HCT116 (cell line): ENCODE data around the gene FRMPD4. TPM values are rescaled to one million over a fixed set of nuclear protein-coding genes. Genes with fewer than 3 reads are reported as not detected.

Experiments used
- ATAC-seq: fragments of 200-7000 bp; cut with Tn5 transposase; 2 replicates; pipeline ENCODE4 v1.9.1; 2020; ENCODE audit warnings: mild to moderate bottlenecking, moderate library complexity
- BruUV-seq: library from RNA; stranded (reverse); fragments of 400-500 nt; replicated peaks from 2 replicates; lab custom pipeline; 2021; lab: Mats Ljungman, UMichigan
- CTCF ChIA-PET: fragments of 300-600 bp; sonication (Branson Sonifier 250); formaldehyde crosslinking; loops from one replicate; lab custom pipeline; 2021; ENCODE audit warnings: antibody characterized with exemption; lab: Charles Lee
- POLR2A ChIA-PET: fragments of 300-600, 350-600 bp; sonication (Branson Sonifier 250); formaldehyde crosslinking; loops from one replicate; lab custom pipeline; 2021; ENCODE audit warnings: antibody characterized with exemption; lab: Charles Lee
- RAD21 ChIA-PET, 2 experiments: fragments of 300-600 bp; sonication (Branson Sonifier 250); formaldehyde crosslinking; loops; one replicate each; lab custom pipeline; 2023; ENCODE audit warnings: low total read pairs in 2 of 2; ENCODE audit not compliant: uncharacterized antibody in 2 of 2, unreplicated experiment in 2 of 2, low non-redundant PET in 1 of 2; lab: Charles Lee
- DNase-seq: peaks from one replicate; pipeline ENCODE4 v3.0.0-alpha.2; 2010; ENCODE audit warnings: low read depth, low spot score
- H2AFZ ChIP-seq: fragments of 200-600 bp; shearing (Covaris generic), sonication (generic); 2 replicates; pipeline ENCODE4 v1.6.1; 2017; ENCODE audit warnings: low read depth, mixed run types, mixed read lengths, antibody characterized with exemption, low read length; ENCODE audit not compliant: poor library complexity, severe bottlenecking
- H3K27ac ChIP-seq: 2 replicates; pipeline ENCODE4 v1.5.1; 2012; ENCODE audit warnings: low read depth, low read length
- H3K27me3 ChIP-seq: fragments of 200-600 bp; sonication (generic); 2 replicates; pipeline ENCODE4 v1.6.1; 2016; ENCODE audit warnings: mixed run types, low read length, mixed read lengths; ENCODE audit not compliant: insufficient read depth
- H3K36me3 ChIP-seq, 2 experiments: fragments of 200-500 bp in 1 of 2; fragments of 200-600 bp in 1 of 2; sonication (Bioruptor generic) in 1 of 2; sonication (generic) in 1 of 2; 2 replicates each; pipeline versions ENCODE4 v1.5.1 to v1.6.1; 2014 to 2016; ENCODE audit warnings: low read length in 2 of 2, inconsistent platforms in 1 of 2, mixed read lengths in 1 of 2, mixed run types in 1 of 2; ENCODE audit not compliant: insufficient read depth in 2 of 2, control insufficient read depth in 1 of 2
- H3K4me1 ChIP-seq, 2 experiments: fragments of 200-600 bp in 1 of 2; sonication (generic) in 1 of 2; 2 replicates each; pipeline versions ENCODE4 v1.5.1 to v1.6.1; 2012 to 2017; ENCODE audit warnings: low read length in 2 of 2, inconsistent platforms in 1 of 2, mild to moderate bottlenecking in 1 of 2, mixed read lengths in 1 of 2, mixed run types in 1 of 2, moderate library complexity in 1 of 2; ENCODE audit not compliant: insufficient read depth in 2 of 2, control insufficient read depth in 1 of 2
- H3K4me2 ChIP-seq: fragments of 200-600 bp; sonication (generic); 2 replicates; pipeline ENCODE4 v1.6.1; 2017; ENCODE audit warnings: mixed run types, low read length, mixed read lengths
- H3K4me3 ChIP-seq, 2 experiments: fragments of 200-600 bp in 1 of 2; sonication (generic) in 1 of 2; replicated peaks in 1 of 2; 2 replicates each; pipeline ENCODE4 v1.5.1; 2011 to 2016; ENCODE audit warnings: low read length in 2 of 2, control low read depth in 1 of 2, low read depth in 1 of 2, mild to moderate bottlenecking in 1 of 2, mixed read lengths in 1 of 2, mixed run types in 1 of 2
- H3K79me2 ChIP-seq: fragments of 200-600 bp; sonication (generic); 2 replicates; pipeline ENCODE4 v1.6.1; 2017; ENCODE audit warnings: mild to moderate bottlenecking, mixed run types, low read length, moderate library complexity, mixed read lengths; ENCODE audit not compliant: insufficient read depth
- H3K9ac ChIP-seq: fragments of 200-600 bp; sonication (generic); 2 replicates; pipeline ENCODE4 v1.6.1; 2016; ENCODE audit warnings: low read length, mixed read lengths
- H3K9me2 ChIP-seq: fragments of 200-600 bp; sonication (generic), shearing (Covaris generic); 2 replicates; pipeline ENCODE4 v1.6.1; 2017; ENCODE audit warnings: mixed run types, mild to moderate bottlenecking, moderate library complexity; ENCODE audit not compliant: insufficient read depth
- H3K9me3 ChIP-seq, 2 experiments: fragments of 200-500 bp in 1 of 2; fragments of 200-600 bp in 1 of 2; sonication (Bioruptor generic) in 1 of 2; sonication (generic) in 1 of 2; 2 replicates each; pipeline ENCODE4 v1.6.1; 2014 to 2017; ENCODE audit warnings: low read length in 2 of 2, mixed read lengths in 2 of 2, inconsistent platforms in 1 of 2, low read depth in 1 of 2, mild to moderate bottlenecking in 1 of 2, mixed run types in 1 of 2, moderate library complexity in 1 of 2; ENCODE audit not compliant: control insufficient read depth in 1 of 2, insufficient read depth in 1 of 2
- H4K20me1 ChIP-seq: fragments of 200-600 bp; sonication (generic), shearing (Covaris generic); 2 replicates; pipeline ENCODE4 v1.6.1; 2017; ENCODE audit warnings: mixed run types, mild to moderate bottlenecking, moderate library complexity; ENCODE audit not compliant: insufficient read depth
- CBX3 ChIP-seq: IDR thresholded peaks from 2 replicates; pipeline ENCODE4 v1.6.1; 2012; ENCODE audit warnings: low read depth
- CEBPB ChIP-seq: IDR thresholded peaks from 2 replicates; pipeline ENCODE4 v1.6.1; 2012; ENCODE audit warnings: low read depth
- EGR1 ChIP-seq: IDR thresholded peaks from 2 replicates; pipeline ENCODE4 v1.6.1; 2012; ENCODE audit warnings: low read depth
- ELF1 ChIP-seq: IDR thresholded peaks from 2 replicates; pipeline ENCODE4 v1.6.1; 2012; ENCODE audit warnings: low read depth, borderline replicate concordance
- EZH2 ChIP-seq: fragments of 200-600 bp; sonication (generic); IDR thresholded peaks from 2 replicates; pipeline ENCODE4 v1.6.1; 2017; ENCODE audit warnings: antibody characterized with exemption, mixed run types
- FOSL1 ChIP-seq: IDR thresholded peaks from 2 replicates; pipeline ENCODE4 v1.6.1; 2012; ENCODE audit warnings: low read depth
- JUND ChIP-seq: IDR thresholded peaks from 2 replicates; pipeline ENCODE4 v1.6.1; 2012
- POLR2A ChIP-seq: IDR thresholded peaks from 2 replicates; pipeline ENCODE4 v1.7.0; 2011; ENCODE audit warnings: borderline replicate concordance; ENCODE audit not compliant: insufficient read depth, insufficient read length; ENCODE audit errors: extremely low read depth
- POLR2AphosphoS5 ChIP-seq: IDR thresholded peaks from 2 replicates; pipeline ENCODE4 v1.6.1; 2011; ENCODE audit warnings: mild to moderate bottlenecking, low read depth, low read length, moderate library complexity
- RAD21 ChIP-seq: IDR thresholded peaks from 2 replicates; pipeline ENCODE4 v1.6.1; 2012; ENCODE audit warnings: low read depth, mild to moderate bottlenecking
- SIN3A ChIP-seq: IDR thresholded peaks from 2 replicates; pipeline ENCODE4 v1.6.1; 2012; ENCODE audit warnings: low read depth
- SRF ChIP-seq: IDR thresholded peaks from 2 replicates; pipeline ENCODE4 v1.6.1; 2012; ENCODE audit warnings: low read depth
- YY1 ChIP-seq: IDR thresholded peaks from 2 replicates; pipeline ENCODE4 v1.6.1; 2011; ENCODE audit warnings: low read length, low read depth, moderate library complexity, mild to moderate bottlenecking; ENCODE audit not compliant: insufficient replicate concordance; ENCODE audit errors: extremely low read depth
- ZFX ChIP-seq: fragments of 450-650 bp; IDR thresholded peaks from 2 replicates; pipeline ENCODE4 v1.6.1; 2017
- ZNF274 ChIP-seq: fragments of 200-500 bp; sonication (Bioruptor generic); IDR thresholded peaks from 2 replicates; pipeline ENCODE4 v1.6.1; 2014; ENCODE audit warnings: mild to moderate bottlenecking, low read depth, low read length, inconsistent platforms
- intact Hi-C: fragments of 100-400 bp; cut with micrococcal nuclease; formaldehyde crosslinking; loops from 2 replicates; pipeline ENCODE4 v1.10.0; 2022
- total RNA-seq: library from RNA; stranded (reverse); gene quantifications from one replicate; pipeline ENCODE4 v1.2.1, GENCODE V29; 2021; ENCODE audit not compliant: unreplicated experiment
- TF ChIP-seq, protein P1 (sequence below): IDR thresholded peaks from 2 replicates; pipeline ENCODE4 v1.6.1; 2012; ENCODE audit warnings: low read depth
- TF ChIP-seq, protein P2 (sequence below): IDR thresholded peaks from 2 replicates; pipeline ENCODE4 v1.6.1; 2012
- TF ChIP-seq, protein P3 (sequence below), 3 experiments: fragments of 200-600 bp in 1 of 3; sonication (generic) in 1 of 3; IDR thresholded peaks in 2 of 3; conservative IDR thresholded peaks in 1 of 3; 2 replicates each; pipeline ENCODE4 v1.5.1; 2012 to 2017; ENCODE audit warnings: low read depth in 2 of 3, low read length in 2 of 3, antibody characterized with exemption in 1 of 3, borderline replicate concordance in 1 of 3, control low read depth in 1 of 3, mild to moderate bottlenecking in 1 of 3, mixed read lengths in 1 of 3, mixed run types in 1 of 3, moderate library complexity in 1 of 3; ENCODE audit not compliant: insufficient read depth in 1 of 3

FRMPD4 gene
- total RNA-seq, 1 experiment from 2014 or later, result not detected

DNA sequence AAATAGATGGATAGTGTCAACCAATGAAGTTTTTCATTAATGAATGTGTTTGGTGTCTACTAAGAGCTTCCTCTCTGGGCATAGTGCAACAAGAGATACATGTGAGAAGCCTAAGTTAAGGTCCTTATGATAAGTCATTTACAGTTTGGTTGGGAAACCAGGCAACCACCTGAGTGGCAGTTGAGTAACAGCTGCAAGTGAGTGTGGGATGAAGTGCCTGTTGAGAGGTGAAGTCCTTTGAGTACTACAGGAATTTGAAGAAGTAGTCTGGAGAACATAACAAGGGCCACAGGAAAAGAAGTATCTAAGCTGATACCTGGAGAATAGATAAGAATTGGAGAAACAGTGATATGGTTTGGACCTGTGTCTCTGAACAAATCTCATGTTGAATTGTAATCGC, 48.5 kb upstream of the FRMPD4 start:
- POLR2A ChIA-PET, result no interaction called here
- TF ChIP-seq CBX3 (no peak), EGR1 (no peak), SRF (no peak)
- BruUV-seq, result no TSS peak

DNA sequence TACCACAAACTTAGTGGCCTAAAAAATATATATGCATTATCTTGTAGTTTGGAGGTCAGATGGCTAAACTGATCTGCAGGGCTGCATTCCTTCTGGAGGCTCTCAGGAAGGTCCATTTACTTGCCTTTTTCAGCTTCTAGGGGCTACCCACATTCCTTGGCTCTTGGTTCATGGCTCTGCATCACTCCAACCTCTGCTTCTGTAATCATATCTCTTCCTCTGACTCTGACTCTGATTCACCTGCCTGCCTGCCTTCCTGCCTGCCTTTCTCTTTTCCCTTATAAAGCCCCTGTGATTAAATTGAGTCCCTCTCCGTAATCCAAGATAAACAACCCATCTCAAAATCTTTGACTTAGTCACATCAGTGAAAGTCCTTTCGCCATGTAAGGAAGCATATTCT, 25.0 kb upstream of the FRMPD4 start:
- ATAC-seq (no peak), DNase-seq (no peak)
- no peaks in the 10 kb centered on the region for H3K36me3 ChIP-seq
- no peak overlapping the region for H3K9ac ChIP-seq
- no peak overlapping the region for H3K4me3 ChIP-seq
- ChIA-PET CTCF (no interaction called here), RAD21 (no interaction called here), POLR2A (no interaction called here)
- TF ChIP-seq ZNF274 (no peak), CEBPB (no peak), FOSL1 (no peak), SRF (no peak), POLR2A (no peak), EGR1 (no peak), JUND (no peak), CBX3 (no peak), EZH2 (no peak), POLR2AphosphoS5 (no peak), ZFX (no peak), SIN3A (no peak), YY1 (no peak), ELF1 (no peak), RAD21 (no peak)
- TF ChIP-seq, protein P1, sequence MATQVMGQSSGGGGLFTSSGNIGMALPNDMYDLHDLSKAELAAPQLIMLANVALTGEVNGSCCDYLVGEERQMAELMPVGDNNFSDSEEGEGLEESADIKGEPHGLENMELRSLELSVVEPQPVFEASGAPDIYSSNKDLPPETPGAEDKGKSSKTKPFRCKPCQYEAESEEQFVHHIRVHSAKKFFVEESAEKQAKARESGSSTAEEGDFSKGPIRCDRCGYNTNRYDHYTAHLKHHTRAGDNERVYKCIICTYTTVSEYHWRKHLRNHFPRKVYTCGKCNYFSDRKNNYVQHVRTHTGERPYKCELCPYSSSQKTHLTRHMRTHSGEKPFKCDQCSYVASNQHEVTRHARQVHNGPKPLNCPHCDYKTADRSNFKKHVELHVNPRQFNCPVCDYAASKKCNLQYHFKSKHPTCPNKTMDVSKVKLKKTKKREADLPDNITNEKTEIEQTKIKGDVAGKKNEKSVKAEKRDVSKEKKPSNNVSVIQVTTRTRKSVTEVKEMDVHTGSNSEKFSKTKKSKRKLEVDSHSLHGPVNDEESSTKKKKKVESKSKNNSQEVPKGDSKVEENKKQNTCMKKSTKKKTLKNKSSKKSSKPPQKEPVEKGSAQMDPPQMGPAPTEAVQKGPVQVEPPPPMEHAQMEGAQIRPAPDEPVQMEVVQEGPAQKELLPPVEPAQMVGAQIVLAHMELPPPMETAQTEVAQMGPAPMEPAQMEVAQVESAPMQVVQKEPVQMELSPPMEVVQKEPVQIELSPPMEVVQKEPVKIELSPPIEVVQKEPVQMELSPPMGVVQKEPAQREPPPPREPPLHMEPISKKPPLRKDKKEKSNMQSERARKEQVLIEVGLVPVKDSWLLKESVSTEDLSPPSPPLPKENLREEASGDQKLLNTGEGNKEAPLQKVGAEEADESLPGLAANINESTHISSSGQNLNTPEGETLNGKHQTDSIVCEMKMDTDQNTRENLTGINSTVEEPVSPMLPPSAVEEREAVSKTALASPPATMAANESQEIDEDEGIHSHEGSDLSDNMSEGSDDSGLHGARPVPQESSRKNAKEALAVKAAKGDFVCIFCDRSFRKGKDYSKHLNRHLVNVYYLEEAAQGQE, result no peak
- TF ChIP-seq, protein P2, sequence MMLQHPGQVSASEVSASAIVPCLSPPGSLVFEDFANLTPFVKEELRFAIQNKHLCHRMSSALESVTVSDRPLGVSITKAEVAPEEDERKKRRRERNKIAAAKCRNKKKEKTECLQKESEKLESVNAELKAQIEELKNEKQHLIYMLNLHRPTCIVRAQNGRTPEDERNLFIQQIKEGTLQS, result no peak
- TF ChIP-seq, protein P3, sequence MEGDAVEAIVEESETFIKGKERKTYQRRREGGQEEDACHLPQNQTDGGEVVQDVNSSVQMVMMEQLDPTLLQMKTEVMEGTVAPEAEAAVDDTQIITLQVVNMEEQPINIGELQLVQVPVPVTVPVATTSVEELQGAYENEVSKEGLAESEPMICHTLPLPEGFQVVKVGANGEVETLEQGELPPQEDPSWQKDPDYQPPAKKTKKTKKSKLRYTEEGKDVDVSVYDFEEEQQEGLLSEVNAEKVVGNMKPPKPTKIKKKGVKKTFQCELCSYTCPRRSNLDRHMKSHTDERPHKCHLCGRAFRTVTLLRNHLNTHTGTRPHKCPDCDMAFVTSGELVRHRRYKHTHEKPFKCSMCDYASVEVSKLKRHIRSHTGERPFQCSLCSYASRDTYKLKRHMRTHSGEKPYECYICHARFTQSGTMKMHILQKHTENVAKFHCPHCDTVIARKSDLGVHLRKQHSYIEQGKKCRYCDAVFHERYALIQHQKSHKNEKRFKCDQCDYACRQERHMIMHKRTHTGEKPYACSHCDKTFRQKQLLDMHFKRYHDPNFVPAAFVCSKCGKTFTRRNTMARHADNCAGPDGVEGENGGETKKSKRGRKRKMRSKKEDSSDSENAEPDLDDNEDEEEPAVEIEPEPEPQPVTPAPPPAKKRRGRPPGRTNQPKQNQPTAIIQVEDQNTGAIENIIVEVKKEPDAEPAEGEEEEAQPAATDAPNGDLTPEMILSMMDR (IDR thresholded peaks at IDR 0.05 in 2 of 3, conservative IDR thresholded peaks at IDR 0.05 in 1 of 3; ENCODE audit: borderline replicate concordance in 1 of 3, insufficient read depth in 1 of 3, low read depth in 2 of 3, low read length in 2 of 3), result no peak
- no peaks in the 10 kb centered on the region for H4K20me1 ChIP-seq
- H3K27me3 ChIP-seq, result no peaks in the 10 kb centered on the region
- H3K27ac ChIP-seq, result no peak overlapping the region
- no peak overlapping the region for H2AFZ ChIP-seq
- intact Hi-C loops, result no loop called here
- H3K4me2 ChIP-seq, result no peak overlapping the region
- no peaks in the 10 kb centered on the region for H3K9me2 ChIP-seq
- H3K4me1 ChIP-seq, result no peaks in the 10 kb centered on the region
- H3K9me3 ChIP-seq, result no peaks in the 10 kb centered on the region
- H3K79me2 ChIP-seq, result no peaks in the 10 kb centered on the region
- no TSS peak for BruUV-seq

More for the DNA sequence above, 48.5 kb upstream of the FRMPD4 start:
- no peak overlapping the region for H3K4me2 ChIP-seq
- no peak for DNase-seq
- no peak for ATAC-seq
- CTCF ChIA-PET, result no interaction called here
- H3K36me3 ChIP-seq, result no peaks in the 10 kb centered on the region
- no peaks in the 10 kb centered on the region for H3K4me1 ChIP-seq
- RAD21 ChIA-PET, result no interaction called here
- H3K9ac ChIP-seq, result no peak overlapping the region
- H2AFZ ChIP-seq, result no peak overlapping the region
- H3K9me2 ChIP-seq, result no peaks in the 10 kb centered on the region
- H3K4me3 ChIP-seq, result no peak overlapping the region
- intact Hi-C loops, result no loop called here
- no peak overlapping the region for H3K27ac ChIP-seq
- no peaks in the 10 kb centered on the region for H3K27me3 ChIP-seq
- H3K79me2 ChIP-seq, result no peaks in the 10 kb centered on the region
- H3K9me3 ChIP-seq, result no peaks in the 10 kb centered on the region
- H4K20me1 ChIP-seq, result no peaks in the 10 kb centered on the region
